Activated naive CD4-positive, alpha-beta T cell treated with anti-CD3 and anti-CD28 coated beads, Interleukin-2, amount 10 ng/mL, durations not matched to agents 7 days and 5 days (primary cell): Measurements from ENCODE around the gene ABRACL.
"Not testable (repeated sequence)": the region's sequence is repeated elsewhere in the genome, so short reads cannot be mapped to it uniquely, and the experiment has no call there.

ENCODE experiments used
- CTCF ChIA-PET: fragments of 350-600 bp; sonication (Branson Sonifier 250); formaldehyde crosslinking; loops from one replicate; lab custom pipeline; 2021; ENCODE audit warnings: antibody characterized with exemption; lab: Charles Lee
- DNase-seq: peaks from one replicate; pipeline ENCODE4 v3.0.0-alpha.2; 2020
- H3K27ac Mint-ChIP-seq: one replicate; pipeline ENCODE4 v1.8.0; 2021; ENCODE audit warnings: mild to moderate bottlenecking, moderate library complexity, mixed read lengths
- H3K27me3 Mint-ChIP-seq: one replicate; pipeline ENCODE4 v1.8.0; 2021; ENCODE audit warnings: mild to moderate bottlenecking, mixed read lengths
- H3K36me3 Mint-ChIP-seq: one replicate; pipeline ENCODE4 v1.8.0; 2021; ENCODE audit warnings: mixed read lengths
- H3K4me1 Mint-ChIP-seq: one replicate; pipeline ENCODE4 v1.8.0; 2021; ENCODE audit warnings: mixed read lengths
- H3K4me3 Mint-ChIP-seq: one replicate; pipeline ENCODE4 v1.8.0; 2021; ENCODE audit warnings: mild to moderate bottlenecking, moderate library complexity, mixed read lengths
- H3K9me3 Mint-ChIP-seq: one replicate; pipeline ENCODE4 v1.8.0; 2021; ENCODE audit warnings: mixed read lengths

ABRACL gene

GRCh38 chr6:139020689-139021088 lies 7.9 kb upstream of the ABRACL start:
- no peaks in the 10 kb centered on the region for H3K36me3 Mint-ChIP-seq
- CTCF ChIA-PET, result no interaction called here
- DNase-seq, result no peak
- H3K27me3 Mint-ChIP-seq, result peaks cover 4% of the 10 kb centered on the region
- H3K4me1 Mint-ChIP-seq, result no peaks in the 10 kb centered on the region
- no peak overlapping the region for H3K4me3 Mint-ChIP-seq
- no peak overlapping the region for H3K27ac Mint-ChIP-seq
- H3K9me3 Mint-ChIP-seq, result no peaks in the 10 kb centered on the region

- H3K27me3 Mint-ChIP-seq, H3K4me3 Mint-ChIP-seq, DNase-seq, H3K9me3 Mint-ChIP-seq, H3K27ac Mint-ChIP-seq, CTCF ChIA-PET, H3K36me3 Mint-ChIP-seq: not testable (repeated sequence)
- H3K4me1 Mint-ChIP-seq, result peaks cover 11% of the 10 kb centered on the region
Measured at GRCh38 chr6:139025416-139025815, 3.1 kb upstream of the ABRACL start.

- CTCF ChIA-PET, result interaction anchor here (1.6 kb wide), 1 partner anchor 39 kb away, joined by 7 read pairs; the partner anchor contains the start of gene REPS1
- DNase-seq, result peak; percentile 56
- Mint-ChIP-seq H3K9me3 (no peaks in the 10 kb centered on the region), H3K27me3 (peaks cover 3% of the 10 kb centered on the region), H3K4me1 (peaks cover 16% of the 10 kb centered on the region), H3K27ac (peak overlapping the region; percentile 88), H3K36me3 (peaks cover 2% of the 10 kb centered on the region), H3K4me3 (no peak overlapping the region)
Measured at GRCh38 chr6:139027620-139028182, 844 bp upstream of the ABRACL start.

GRCh38 chr6:139028215-139028657 lies 309 bp upstream of the ABRACL start:
- Mint-ChIP-seq H3K36me3 (peaks cover 5% of the 10 kb centered on the region), H3K4me3 (no peak overlapping the region), H3K27ac (peak overlapping the region; percentile 88), H3K4me1 (peaks cover 20% of the 10 kb centered on the region), H3K27me3 (peaks cover 3% of the 10 kb centered on the region), H3K9me3 (no peaks in the 10 kb centered on the region)
- CTCF ChIA-PET, result interaction anchor here (1.6 kb wide), 1 partner anchor 40 kb away, joined by 7 read pairs; the partner anchor contains the start of gene REPS1
- DNase-seq, result no peak

GRCh38 chr6:139029470-139030227 lies 1.1 kb downstream of the ABRACL start:
- CTCF ChIA-PET, result interaction anchor here (0.8 to 1.3 kb wide), 3 partner anchors 21 to 84 kb away, joined by 3 read pairs; no protein-coding TSS in a partner anchor
- Mint-ChIP-seq H3K4me3 (no peak overlapping the region), H3K4me1 (peaks cover 28% of the 10 kb centered on the region), H3K27ac (peak overlapping the region; percentile 88), H3K27me3 (peaks cover 3% of the 10 kb centered on the region), H3K36me3 (peaks cover 18% of the 10 kb centered on the region), H3K9me3 (no peaks in the 10 kb centered on the region)
- DNase-seq, result peak; percentile 54

GRCh38 chr6:139030228-139030963 lies 1.9 kb downstream of the ABRACL start:
- CTCF ChIA-PET, result interaction anchor here (1.1 to 3.2 kb wide), 3 partner anchors 20 to 95 kb away, joined by 3 to 7 read pairs (median 4); no protein-coding TSS in a partner anchor
- H3K4me3 Mint-ChIP-seq, result no peak overlapping the region
- H3K27me3 Mint-ChIP-seq, result peaks cover 3% of the 10 kb centered on the region

GRCh38 chr6:139037490-139037889 lies 8.9 kb downstream of the ABRACL start:
- no peaks in the 10 kb centered on the region for H3K27me3 Mint-ChIP-seq
- H3K9me3 Mint-ChIP-seq, result no peaks in the 10 kb centered on the region
- CTCF ChIA-PET, result interaction anchor here (0.8 kb wide), 1 partner anchor 13 kb away, joined by 3 read pairs; no protein-coding TSS in a partner anchor
- peaks cover 71% of the 10 kb centered on the region for H3K36me3 Mint-ChIP-seq
- H3K27ac Mint-ChIP-seq, result no peak overlapping the region
- no peak overlapping the region for H3K4me3 Mint-ChIP-seq
- no peak for DNase-seq
- H3K4me1 Mint-ChIP-seq, result peaks cover 17% of the 10 kb centered on the region

More at GRCh38 chr6:139030228-139030963, 1.9 kb downstream of the ABRACL start:
- no peaks in the 10 kb centered on the region for H3K9me3 Mint-ChIP-seq
- peaks cover 28% of the 10 kb centered on the region for H3K4me1 Mint-ChIP-seq
- H3K36me3 Mint-ChIP-seq, result peaks cover 25% of the 10 kb centered on the region
- DNase-seq, result peak; percentile 57
- H3K27ac Mint-ChIP-seq, result no peak overlapping the region

- Mint-ChIP-seq H3K4me1 (peaks cover 2% of the 10 kb centered on the region), H3K4me3 (no peak overlapping the region), H3K9me3 (no peaks in the 10 kb centered on the region), H3K36me3 (peaks cover 48% of the 10 kb centered on the region), H3K27ac (peak overlapping the region; percentile 38), H3K27me3 (no peaks in the 10 kb centered on the region)
- CTCF ChIA-PET, result no interaction called here
- no peak for DNase-seq
Measured at GRCh38 chr6:139044250-139044649, 15.7 kb downstream of the ABRACL start.

GRCh38 chr6:139047677-139048076 lies 19.1 kb downstream of the ABRACL start:
- CTCF ChIA-PET, result interaction anchor here (0.6 to 1.0 kb wide), 2 partner anchors 63 to 213 kb away, joined by 3 read pairs; no protein-coding TSS in a partner anchor
- H3K9me3 Mint-ChIP-seq, result no peaks in the 10 kb centered on the region
- peaks cover 4% of the 10 kb centered on the region for H3K27me3 Mint-ChIP-seq
- DNase-seq, result no peak
- H3K27ac Mint-ChIP-seq, result no peak overlapping the region
- H3K36me3 Mint-ChIP-seq, result peaks cover 20% of the 10 kb centered on the region
- H3K4me1 Mint-ChIP-seq, result no peaks in the 10 kb centered on the region
- no peak overlapping the region for H3K4me3 Mint-ChIP-seq

- H3K27ac Mint-ChIP-seq, H3K4me3 Mint-ChIP-seq, H3K27me3 Mint-ChIP-seq, H3K4me1 Mint-ChIP-seq, H3K36me3 Mint-ChIP-seq, H3K9me3 Mint-ChIP-seq, DNase-seq, CTCF ChIA-PET: not testable (repeated sequence)
Measured at GRCh38 chr6:139048912-139049311, 20.4 kb downstream of the ABRACL start.

GRCh38 chr6:139050131-139050769 lies 21.7 kb downstream of the ABRACL start:
- DNase-seq, H3K27ac Mint-ChIP-seq, H3K4me3 Mint-ChIP-seq, H3K4me1 Mint-ChIP-seq, H3K27me3 Mint-ChIP-seq, H3K36me3 Mint-ChIP-seq, H3K9me3 Mint-ChIP-seq: not testable (repeated sequence)
- CTCF ChIA-PET, result interaction anchor here (0.7 to 2.0 kb wide), 4 partner anchors 9 to 21 kb away, joined by 3 to 7 read pairs (median 3); no protein-coding TSS in a partner anchor

- H3K4me1 Mint-ChIP-seq, result no peaks in the 10 kb centered on the region
- peaks cover 2% of the 10 kb centered on the region for H3K36me3 Mint-ChIP-seq
- H3K27ac Mint-ChIP-seq, result no peak overlapping the region
- H3K27me3 Mint-ChIP-seq, result peaks cover 4% of the 10 kb centered on the region
- DNase-seq, result no peak
- no peak overlapping the region for H3K4me3 Mint-ChIP-seq
- no peaks in the 10 kb centered on the region for H3K9me3 Mint-ChIP-seq
- CTCF ChIA-PET, result interaction anchor here (1.0 to 2.0 kb wide), 3 partner anchors 13 to 21 kb away, joined by 3 to 7 read pairs (median 3); no protein-coding TSS in a partner anchor
Measured at GRCh38 chr6:139050770-139051313, 22.3 kb downstream of the ABRACL start.

GRCh38 chr6:139051396-139052060 lies 23.0 kb downstream of the ABRACL start:
- Mint-ChIP-seq H3K36me3 (no peaks in the 10 kb centered on the region), H3K4me3 (no peak overlapping the region), H3K4me1 (no peaks in the 10 kb centered on the region), H3K27me3 (peaks cover 4% of the 10 kb centered on the region), H3K9me3 (no peaks in the 10 kb centered on the region), H3K27ac (no peak overlapping the region)
- CTCF ChIA-PET, result interaction anchor here (1.0 to 2.0 kb wide), 2 partner anchors 14 to 19 kb away, joined by 3 to 7 read pairs; no protein-coding TSS in a partner anchor
- no peak for DNase-seq
